A673 (cell line): Measurements from ENCODE around the gene EXOC5.

ENCODE experiments used
- EZH2 ChIP-seq: fragments of 200-600 bp; sonication (generic); IDR thresholded peaks from 2 replicates; pipeline ENCODE4 v1.6.1; 2017; ENCODE audit warnings: borderline replicate concordance, low read depth, mild to moderate bottlenecking, mixed read lengths, antibody characterized with exemption, low read length; ENCODE audit not compliant: poor library complexity, severe bottlenecking
- TF ChIP-seq, protein P1 (sequence below): fragments of 300-800, 200-600 bp; sonication (generic); conservative IDR thresholded peaks from 2 replicates; pipeline ENCODE4 v1.5.1; 2017; ENCODE audit warnings: low read depth, mild to moderate bottlenecking, antibody characterized with exemption, low read length, moderate library complexity, mixed read lengths

GRCh38 chr14:57293866-57294837 is 25.4 kb upstream of the EXOC5 start:
- TF ChIP-seq, protein P1, sequence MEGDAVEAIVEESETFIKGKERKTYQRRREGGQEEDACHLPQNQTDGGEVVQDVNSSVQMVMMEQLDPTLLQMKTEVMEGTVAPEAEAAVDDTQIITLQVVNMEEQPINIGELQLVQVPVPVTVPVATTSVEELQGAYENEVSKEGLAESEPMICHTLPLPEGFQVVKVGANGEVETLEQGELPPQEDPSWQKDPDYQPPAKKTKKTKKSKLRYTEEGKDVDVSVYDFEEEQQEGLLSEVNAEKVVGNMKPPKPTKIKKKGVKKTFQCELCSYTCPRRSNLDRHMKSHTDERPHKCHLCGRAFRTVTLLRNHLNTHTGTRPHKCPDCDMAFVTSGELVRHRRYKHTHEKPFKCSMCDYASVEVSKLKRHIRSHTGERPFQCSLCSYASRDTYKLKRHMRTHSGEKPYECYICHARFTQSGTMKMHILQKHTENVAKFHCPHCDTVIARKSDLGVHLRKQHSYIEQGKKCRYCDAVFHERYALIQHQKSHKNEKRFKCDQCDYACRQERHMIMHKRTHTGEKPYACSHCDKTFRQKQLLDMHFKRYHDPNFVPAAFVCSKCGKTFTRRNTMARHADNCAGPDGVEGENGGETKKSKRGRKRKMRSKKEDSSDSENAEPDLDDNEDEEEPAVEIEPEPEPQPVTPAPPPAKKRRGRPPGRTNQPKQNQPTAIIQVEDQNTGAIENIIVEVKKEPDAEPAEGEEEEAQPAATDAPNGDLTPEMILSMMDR = peak; percentile 59
- TF ChIP-seq EZH2 = no peak
